Effector CD8-positive, alpha-beta T cell (primary cell): ENCODE measurements around the gene IGF1R.

Experiments used
- DNase-seq: peaks from one replicate; lab custom pipeline; 2025; lab: John Stamatoyannopoulos, UW

Gene IGF1R

GRCh38 chr15:98796685-98797357 is 148.5 kb downstream of the IGF1R start:
- no peak for DNase-seq

- DNase-seq, result no peak
These were observed 150.1 kb downstream of the IGF1R start for GRCh38 chr15:98798375-98798893.

DNA sequence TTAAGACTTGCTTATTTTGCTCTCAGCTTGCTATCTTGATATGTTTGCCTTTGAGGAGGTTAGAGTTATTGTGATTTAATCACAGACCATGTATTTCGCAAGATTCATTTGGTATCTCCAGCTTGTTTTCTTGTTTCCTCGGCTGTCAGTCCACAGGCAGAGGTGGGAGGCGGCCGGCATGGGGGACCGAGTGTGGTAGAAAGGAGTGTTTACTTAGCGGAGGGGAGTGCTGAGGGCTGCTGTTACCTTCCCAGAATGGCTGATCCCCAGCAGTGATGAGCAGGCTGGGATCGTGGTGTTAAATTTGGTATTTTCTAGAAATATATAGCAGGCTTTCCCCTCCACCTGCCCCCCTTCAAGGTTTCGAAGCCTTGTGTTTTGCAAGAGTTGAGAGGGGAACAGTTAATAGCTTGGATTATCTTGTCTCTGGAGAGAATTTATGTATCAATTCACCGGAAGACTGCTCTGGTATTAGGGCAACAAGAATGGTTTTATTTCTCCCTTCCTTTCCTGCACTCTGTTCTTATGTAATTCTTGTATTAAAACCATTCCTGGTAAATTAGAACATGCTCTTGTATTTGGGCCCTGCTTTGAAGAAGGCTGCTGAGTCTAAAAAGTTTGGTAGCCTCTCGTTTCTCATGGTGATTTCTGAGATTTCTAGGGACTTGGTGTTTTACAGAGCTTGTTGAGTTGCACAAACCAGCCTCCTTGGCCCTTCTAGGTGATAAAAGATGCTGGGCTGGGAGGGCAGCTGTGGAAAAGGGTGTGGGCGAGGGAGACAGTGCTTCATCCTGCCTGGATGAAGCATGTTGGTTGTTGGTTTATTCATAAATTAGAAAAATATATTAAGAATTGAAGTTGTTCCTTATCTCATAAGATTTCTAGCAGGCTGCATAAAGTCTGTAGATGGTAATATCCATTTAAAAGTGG is 151.4 kb downstream of the IGF1R start:
- no peak for DNase-seq

DNA sequence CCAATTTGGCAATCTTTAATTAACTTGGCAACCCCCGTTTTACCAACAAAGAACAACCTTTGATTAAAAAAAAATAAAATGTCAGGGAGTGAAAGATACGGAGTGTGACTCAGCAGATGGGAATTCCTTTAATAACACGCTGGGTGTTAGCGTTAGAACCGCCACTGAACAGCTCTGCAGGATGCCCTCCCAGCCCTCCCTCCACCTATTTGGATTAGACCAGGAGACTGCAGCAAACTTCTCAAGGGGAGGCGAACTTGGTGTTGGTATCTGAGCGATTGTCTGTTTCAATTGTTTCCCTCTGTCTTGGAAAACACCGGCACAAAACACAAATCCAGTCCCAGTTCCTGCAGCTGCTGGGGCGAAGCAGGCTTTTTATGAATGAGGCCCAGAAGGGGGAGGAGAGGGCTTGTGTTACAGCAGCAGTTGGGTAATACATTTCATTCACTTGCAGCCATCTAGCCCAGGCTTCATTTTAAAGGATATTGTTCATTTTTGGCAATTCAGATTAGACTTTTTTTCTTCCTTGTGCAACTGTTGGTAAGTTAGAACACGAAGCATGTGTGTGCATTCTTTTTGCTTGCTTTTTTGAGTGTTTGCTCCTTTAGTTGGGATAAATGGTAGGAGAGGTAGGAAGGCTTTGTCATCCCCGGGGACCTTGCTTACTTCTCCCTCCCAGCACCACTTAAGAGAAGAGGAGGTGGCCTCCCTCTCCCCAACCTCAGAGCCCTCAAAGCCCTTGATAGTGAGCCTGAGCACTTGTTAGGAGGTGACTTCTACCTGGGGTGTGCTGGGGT is 152.3 kb downstream of the IGF1R start:
- no peak for DNase-seq

- no peak for DNase-seq
These were observed 152.9 kb downstream of the IGF1R start for GRCh38 chr15:98801234-98801561.

DNA sequence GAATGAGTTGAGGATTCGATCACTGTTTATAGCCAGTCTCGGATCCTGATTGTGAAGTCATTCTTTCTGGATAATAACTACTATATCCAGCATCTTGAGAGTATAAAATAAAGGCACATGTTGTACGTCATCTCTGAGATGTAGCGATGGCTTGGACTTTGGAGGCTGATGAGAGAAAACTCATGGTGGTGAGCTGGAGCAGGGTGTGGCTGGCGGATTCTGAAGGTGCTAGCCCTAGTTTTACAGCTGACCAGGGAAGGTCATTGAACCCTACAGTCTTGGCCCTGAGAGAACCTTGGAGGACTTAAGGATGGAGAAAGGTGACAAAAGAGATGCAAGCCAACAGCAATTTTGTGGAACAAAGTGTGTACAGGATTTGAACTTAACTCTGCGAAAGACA is 153.8 kb downstream of the IGF1R start:
- no peak for DNase-seq

DNA sequence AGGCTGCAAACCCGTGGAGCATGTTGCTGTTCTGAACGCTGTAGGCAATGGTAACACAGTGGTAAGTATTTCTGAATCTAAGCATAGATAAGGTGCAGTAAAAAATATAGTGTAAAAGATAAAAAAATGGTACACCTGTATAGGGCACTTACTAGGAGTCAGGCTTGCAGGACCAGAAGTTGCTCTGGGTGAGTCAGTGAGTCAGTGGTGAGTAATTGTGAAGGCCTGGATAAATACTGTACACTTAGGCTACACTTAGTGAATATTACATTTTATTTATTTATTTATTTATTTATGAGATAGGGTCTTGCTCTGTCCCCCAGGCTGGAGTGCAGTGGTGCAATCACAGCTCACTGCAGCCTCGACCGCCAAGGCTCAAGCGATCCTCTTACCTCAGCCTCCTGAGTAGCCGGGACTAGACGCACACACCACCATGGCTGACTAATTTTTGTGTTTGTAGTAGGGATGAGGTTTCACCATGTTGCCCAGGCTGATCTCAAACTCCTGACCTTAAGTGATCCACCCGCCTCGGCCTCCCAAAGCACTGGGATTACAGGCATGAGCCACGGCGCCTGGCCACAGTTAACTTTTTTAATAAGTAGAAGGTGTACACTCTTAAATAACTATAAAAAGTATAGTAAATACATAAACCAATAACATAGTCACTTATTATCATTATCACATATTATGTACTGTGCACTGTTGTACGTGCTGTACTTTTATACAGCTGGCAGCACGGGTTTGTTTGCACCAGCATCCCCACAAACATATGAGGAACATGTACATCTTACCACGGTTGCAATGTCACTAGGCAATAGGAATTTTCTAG is 155.1 kb downstream of the IGF1R start:
- no peak for DNase-seq

DNA sequence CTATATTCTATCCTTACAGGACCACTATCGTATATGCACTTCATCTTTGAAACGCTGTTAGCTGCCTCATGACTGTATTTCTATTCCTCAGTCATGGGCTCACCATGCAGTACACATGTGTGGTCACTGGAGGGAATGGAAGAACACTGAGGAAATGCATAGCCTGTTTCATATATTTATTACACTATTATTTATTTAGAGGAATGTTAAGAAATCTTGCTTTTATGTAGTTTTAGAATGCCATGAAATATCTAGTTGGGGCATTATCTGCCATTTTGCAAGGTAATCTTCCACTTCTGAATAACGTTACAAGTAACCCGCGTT is 155.7 kb downstream of the IGF1R start:
- DNase-seq, result no peak

DNA sequence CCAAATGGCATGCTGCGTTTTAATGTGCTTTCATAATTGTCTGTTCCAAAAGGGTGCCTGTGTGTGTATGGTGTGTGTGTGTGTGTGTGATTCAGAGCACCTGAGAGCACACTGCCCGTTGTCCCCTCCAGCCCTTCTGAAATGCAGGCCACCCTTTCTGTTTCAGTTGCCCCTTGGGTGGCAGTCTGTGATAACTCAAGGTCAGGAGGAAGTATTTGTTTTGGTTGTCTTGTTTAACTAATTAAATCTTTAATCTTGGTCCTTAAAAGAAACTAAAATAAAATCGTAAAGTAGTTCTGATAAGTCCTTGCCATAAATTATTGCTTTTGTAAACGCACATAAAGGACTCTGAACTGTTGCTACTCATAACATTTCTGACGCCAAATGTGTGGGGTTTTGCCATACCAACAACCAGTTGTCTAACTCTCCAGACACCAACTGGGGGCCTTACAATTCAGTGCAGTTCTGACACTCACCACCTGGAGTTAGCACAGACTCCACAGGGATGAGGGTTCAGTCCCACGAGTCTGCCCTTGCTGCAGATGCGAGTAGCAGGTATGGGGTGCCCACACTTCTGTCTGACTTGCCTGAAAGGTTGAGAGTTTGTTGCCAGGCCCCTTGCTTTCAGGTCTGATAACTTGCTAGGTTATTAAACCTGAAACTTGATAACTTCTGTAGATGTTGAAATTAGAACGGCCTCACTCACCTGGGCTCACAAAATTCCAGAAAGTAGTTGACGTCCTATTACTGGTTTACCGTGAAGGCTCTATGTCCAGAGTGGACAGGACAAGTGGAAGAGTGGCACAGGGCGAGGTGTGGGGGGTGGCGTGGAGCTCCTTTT is 157.3 kb downstream of the IGF1R start:
- no peak for DNase-seq

DNA sequence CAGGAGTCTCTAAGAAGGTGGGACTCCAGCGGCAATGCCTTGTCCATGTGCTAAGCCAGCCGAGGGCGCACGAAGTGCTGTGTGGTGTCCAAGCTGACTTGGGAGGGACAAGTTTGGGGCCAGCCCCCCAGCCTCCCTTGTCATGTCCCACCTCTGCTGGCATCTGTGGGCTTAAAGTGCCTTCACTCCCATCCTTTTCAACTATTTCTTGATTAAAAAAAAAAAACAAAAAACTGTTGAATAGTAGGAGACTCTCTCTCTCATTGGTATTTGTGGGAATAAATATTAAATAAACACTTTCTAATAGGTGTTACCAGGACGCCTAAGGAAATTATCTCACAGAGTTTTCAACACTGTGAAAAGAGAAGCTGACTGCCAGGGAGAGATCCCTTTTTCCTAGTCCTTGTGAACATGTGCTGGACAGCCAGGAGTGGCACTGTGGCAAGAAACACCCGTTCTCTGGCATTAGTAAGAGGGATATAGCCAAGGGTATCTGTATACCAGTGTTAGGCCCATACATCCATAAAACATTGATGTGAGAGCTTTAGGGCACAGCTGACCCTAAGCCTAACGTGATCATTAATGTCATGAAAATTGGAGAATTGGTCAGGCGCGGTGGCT is 158.0 kb downstream of the IGF1R start:
- DNase-seq, result no peak

GRCh38 chr15:98807262-98807661 is 158.9 kb downstream of the IGF1R start:
- DNase-seq, result no peak

DNA sequence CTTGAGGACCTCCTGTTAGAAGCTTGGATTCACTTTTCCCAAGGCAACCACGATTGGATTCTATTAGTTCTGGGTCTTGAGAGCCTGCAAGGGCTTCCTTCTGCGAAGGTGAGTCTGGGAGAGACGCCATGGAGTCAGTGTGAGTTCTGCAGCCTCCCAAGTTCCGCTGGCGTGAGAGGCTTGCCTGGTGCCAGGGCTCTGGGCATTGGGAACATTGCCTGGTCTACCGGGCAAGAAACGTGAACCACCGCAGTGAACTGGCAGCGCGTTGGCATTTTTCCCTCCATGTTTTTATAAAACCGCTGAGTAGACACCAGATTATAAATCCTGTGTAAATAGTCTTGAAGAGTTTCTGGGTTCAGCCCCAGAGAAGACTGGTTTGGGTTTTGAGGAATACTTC is 160.9 kb downstream of the IGF1R start:
- DNase-seq, result no peak

GRCh38 chr15:98812716-98813446 is 164.5 kb downstream of the IGF1R start:
- no peak for DNase-seq

GRCh38 chr15:98813951-98814350 is 165.6 kb downstream of the IGF1R start:
- DNase-seq, result no peak

GRCh38 chr15:98815207-98815606 is 166.9 kb downstream of the IGF1R start:
- no peak for DNase-seq

GRCh38 chr15:98817745-98818144 is 169.4 kb downstream of the IGF1R start:
- no peak for DNase-seq

DNA sequence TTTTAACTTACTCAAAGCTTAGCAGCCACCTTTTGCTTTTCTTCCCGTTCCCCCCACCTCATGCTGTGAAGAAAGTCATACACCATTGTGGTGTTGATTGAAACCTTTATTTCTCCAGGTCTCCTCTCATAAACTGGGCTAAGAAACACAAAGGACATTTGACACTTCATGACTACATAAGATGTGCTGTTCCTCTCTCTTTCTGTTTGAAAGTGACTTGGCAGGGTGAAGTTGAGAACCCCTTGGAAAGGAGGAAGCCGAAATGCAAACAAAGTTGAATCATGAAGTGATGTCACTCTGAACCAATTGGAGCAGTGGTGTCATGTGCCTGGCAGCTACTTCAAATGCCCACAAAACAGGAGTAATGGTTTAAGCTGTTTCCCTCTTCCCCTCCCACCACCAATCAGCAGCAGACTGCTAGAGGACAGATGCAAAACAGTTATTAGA is 174.7 kb downstream of the IGF1R start:
- no peak for DNase-seq

GRCh38 chr15:98823616-98824015 is 175.3 kb downstream of the IGF1R start:
- no peak for DNase-seq

DNA sequence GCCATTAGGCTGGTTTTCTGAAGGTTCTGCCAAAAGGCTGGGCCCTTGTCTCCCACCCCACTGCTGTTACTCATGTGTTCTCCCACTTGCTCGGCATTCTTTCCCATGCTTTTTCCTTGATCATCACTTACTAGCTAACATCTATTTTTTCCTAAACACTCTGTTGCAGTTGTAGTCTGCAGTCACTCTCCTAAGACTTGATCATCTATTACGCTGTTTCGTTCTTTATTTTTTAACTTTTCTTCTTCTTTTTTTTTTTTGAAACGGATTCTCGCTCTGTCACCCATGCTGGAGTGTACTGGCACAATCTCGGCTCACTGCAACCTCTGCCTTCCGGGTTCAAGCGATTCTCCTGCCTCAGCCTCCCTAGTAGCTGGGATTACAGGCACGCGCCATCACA is 176.3 kb downstream of the IGF1R start:
- no peak for DNase-seq
